NCI-H2196 treated with DMSO at 0.1 percent for 48 hours (cell line): ENCODE data around the gene CAMP.
A peak's percentile ranks its signal among the peaks of the same experiment; 100 is the strongest.
"Not testable (repeated sequence)": the region's sequence is repeated elsewhere in the genome, so short reads cannot be mapped to it uniquely, and the experiment has no call there.

Experiments
- DNase-seq: peaks from one replicate; lab custom pipeline; 2025; ENCODE audit not compliant: unreplicated experiment; lab: John Stamatoyannopoulos, UW

Gene CAMP, protein sequence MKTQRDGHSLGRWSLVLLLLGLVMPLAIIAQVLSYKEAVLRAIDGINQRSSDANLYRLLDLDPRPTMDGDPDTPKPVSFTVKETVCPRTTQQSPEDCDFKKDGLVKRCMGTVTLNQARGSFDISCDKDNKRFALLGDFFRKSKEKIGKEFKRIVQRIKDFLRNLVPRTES

DNA sequence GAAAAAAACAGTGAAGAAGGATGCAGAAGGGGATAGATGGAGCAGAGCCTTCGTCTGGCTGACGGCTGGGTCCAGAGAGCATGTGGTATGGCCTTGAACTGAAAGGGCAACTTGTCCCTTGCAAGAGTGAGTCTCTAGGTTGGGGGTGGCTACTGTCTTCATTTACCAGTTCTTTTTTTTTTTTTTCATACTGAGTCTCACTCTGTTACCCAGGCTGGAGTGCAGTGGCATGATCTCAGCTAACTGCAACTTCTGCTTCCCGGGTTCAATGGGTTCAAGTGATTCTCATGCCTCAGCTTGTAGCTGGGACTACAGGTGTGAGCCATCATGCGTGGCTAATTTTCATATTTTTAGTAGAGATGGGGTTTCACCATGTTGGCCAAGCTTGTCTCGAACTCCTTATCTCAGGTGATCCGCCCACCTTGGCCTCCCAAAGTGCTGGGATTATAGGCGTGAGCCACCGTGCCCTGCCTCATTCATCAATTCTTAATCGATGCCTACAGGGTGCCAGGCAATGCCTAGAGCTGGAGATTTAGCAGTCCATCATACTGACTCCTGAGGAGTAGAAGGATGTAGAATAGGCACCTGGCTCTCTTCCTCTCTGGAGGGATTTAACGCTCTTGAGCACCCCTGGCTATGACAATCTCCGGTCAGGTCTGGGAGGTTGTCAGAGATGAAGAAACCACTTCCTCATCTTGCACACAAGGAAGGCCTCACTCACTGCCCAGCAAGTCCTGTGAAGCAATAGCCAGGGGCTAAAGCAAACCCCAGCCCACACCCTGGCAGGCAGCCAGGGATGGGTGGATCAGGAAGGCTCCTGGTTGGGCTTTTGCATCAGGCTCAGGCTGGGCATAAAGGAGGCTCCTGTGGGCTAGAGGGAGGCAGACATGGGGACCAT is at the start of gene CAMP:
Gene CAMP, plus strand, starts transcription at position 880 of the 898 bp plus-strand sequence. Its CDS starts 17 bp downstream, at position 897.
- no peak for DNase-seq

DNA sequence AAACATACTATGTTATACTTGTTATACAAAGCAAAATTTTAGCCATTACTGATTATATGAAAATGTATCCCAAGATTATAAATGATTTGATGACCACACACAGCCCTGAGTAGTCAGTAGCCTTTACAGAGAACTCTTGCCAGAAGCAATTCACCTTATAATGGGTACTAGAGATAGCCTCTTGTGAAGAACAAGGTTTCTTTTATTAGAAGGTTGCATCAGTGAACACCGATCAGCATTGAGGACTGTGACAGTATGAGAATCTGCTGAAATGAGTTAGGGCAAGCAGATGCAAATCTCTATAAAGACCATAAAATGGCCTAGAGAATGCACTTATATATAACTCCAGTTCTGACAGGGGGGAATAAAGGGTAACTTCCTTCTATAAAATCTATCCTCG is 45.2 kb upstream of the CAMP start:
- DNase-seq = no peak

DNA sequence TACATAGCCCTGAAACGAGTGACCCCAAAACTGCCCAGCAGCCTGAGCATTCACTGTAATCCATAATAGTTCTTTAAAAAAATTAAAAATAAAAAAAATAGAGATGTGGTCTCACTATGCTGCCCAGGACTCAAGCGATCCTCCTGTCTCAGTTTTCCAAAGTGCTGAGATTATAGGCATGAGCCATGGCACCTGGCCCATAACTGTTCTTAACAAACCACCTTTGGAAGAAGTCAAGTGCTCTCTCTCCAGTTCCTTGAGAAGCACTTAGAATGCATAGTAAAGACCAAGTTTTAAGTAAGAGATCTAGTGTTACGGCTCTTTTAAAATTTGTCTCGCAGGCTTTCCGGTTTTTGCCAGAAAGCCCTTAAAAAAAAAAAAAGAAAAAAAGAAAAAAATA is 43.3 kb upstream of the CAMP start:
- DNase-seq = no peak

DNA sequence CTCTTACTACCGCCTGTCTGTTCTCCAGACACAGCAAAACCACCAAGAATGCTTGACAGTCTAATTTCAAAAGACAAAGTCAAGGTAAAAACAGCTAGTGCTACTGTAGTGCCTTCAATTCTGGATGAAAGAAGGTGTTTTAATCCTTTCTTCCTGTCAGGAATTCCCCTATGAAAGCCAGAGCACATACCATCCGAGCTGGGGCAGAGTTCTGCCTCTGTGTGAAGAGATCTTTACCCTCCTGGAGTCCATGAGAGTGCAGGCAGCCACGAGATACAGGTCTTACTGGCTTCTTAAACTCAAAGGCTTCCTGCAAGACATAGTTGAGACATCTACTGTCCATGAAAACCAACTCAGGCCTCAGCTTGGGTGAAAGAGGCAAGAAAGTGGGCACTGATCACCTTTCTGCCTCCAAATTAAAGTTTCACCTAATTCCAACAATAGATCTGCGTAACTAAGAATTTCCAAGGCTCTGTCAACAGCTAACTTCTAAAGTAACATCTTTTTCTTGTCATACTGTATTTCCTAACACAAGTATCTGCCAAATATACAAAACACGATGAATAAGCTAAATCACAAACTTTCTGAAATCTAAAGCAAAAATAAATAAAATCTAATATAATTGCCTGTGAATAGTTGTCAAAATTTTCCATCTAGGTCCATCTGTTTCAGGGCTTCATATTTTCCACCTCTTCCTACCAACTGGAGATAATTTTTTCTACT is 42.6 kb upstream of the CAMP start:
- no peak for DNase-seq

DNA sequence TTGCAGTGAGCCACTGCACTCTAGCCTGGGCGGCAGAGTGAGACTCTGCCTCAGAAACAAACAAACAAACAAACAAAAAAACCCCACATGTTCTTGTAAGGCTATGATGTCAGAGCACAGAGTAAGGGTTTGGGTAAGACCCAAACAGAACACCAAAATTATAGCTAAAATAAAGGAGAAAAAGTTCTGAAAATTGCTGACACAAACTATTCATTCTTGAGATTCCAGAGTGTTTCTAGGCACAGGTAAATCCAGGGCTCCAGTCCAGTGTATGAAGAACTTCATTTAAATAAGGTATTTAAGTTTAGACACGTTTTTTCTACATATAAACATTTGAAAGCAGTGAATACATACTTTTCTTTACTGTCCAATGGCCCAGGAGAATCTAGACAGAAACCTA is 39.0 kb upstream of the CAMP start:
- DNase-seq = no peak

DNA sequence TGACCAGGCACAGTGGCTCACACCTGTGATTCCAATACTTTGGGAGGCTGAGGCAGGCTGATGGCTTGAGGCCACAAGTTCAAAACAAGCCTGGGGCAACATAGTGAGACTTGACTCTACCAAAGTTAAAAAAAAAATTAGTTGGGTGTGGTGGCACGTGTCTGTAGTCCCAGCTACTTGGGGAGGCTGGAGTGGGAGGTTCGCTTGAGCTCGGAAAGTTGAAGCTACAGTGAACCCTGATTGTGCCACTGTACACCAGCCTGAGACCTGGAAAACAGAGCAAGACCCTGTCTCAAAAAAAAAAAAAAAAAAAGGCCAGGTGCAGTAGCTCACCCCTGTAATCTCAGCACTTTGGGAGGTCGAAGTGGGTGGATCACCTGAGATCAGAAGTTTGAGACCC is 38.2 kb upstream of the CAMP start:
- no peak for DNase-seq

DNA sequence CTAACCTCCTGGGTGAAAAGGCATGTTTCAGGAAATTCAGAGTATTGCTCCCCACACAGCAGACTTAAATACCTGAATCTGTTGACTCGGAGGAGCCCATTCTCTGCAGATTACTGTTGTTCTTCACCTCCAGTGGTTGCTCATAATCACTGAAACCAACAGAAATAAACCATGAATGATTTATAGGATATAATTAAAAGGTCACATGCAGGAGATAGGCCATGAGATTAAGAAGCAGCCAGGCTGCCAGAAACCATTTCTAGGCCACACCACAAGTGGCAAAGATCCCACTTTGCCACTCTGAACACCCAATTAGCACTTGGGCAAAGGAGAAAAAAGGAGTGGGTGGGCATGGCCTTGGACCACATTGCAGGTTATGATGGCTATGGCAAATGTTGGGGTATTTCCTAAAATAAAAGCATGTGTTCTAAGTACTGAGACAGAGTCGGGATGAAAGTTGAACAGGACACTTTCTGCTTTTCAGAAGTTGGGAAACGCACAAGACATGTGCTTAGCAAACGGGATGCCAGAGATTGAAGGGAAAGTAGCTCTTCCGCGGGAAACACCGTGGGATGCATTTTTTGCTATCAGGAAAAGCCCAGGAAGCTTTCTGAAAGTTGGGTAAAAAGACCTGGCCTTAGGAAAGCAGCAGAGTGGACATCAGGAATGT is 36.5 kb upstream of the CAMP start:
- DNase-seq = no peak

DNA sequence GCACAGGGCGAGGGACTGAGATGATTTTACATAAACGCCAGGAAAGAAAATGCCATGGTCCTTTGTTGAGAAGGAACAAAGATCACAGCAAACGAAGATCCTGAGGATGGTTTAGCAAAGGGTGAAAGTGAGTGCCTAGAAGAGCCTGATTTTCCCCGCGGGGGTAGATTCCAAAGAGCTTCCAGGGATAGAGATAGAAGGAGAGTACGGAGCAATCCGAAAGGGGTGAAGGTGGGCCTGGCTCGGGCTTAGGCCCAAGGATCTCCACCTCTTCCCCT is 36.1 kb upstream of the CAMP start:
- no peak for DNase-seq

DNA sequence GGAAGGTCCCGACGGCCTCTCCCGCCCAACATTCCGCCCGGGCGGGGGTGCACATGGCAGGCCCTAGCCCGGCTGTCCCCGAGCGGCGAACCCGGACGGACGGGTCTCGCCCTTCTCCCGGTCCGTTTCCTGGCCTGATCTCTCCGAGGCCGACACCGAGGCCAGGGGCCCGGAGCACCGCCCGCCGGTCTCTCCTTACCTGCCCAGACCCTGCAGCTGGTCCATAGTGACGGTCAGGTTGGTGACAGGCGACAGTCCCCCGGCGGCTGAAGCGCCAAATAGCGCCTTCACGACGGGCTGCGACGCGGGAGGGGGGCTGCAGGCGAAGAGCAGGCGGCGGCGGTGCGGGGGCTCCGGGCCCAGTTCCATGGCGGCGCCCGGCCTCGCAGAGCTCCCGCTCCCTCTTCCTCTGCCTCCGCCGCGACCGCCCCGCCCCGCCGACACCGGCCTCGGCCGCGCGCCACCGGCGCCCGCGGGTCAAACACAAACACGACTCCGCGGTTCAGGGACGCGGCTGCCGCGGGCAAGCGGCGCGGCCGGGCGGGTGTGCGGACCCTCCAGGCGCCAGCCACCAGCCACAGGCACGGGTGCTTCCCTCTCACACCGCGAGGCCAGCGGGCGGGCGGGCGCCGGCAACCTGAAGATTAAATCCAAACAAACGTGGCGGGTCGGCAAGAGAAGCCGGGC is 35.6 kb upstream of the CAMP start:
- DNase-seq = no peak

DNA sequence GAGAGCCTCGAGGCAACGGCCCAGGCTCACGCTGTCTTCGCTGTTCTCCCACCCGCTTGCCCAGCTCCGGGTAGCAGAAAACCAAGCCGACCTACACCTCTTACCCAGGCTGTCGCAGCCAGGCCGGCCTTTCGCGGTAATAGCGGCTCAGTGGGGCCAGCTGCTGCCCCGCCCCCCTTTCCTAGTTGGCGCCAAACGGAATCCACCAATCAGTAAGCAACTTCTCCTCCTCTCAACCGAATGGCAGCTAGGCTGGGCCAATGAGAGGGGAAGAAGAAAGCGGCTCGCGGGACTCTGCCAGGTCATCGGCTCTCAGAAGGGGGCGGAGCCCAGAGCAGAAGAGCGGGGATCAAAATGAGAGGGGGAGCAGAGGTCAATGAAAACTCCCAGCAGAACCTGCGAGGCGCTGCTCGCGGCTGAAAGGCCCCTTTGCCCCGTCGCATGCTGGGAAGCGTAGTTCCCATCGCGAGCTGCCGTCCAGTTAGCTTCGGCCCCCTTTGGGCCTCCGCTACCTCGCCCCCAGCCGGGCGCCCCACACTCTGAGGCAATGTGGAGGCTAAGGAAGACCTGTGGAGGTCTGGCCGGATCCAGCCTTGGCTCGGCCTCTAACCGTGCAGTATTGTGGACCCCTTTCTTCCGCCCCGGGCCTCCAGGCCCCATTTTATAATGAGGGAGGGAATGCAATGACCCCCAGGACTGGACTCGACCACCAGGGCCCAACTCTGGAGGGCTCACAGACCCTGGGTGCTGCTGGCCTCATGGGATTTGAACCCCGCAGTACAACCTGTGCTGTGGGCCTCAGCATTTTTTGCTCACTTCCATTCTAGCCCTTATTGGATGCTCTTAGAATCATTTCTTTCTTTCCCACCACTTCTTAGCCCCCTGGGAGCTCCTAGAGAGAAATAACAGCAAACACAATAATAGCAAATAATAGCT is 34.8 kb upstream of the CAMP start, which contains the start of gene CDC25A:
Gene CDC25A, minus strand, starts transcription at position 152 of the 936 bp plus-strand sequence. CDS start 470 bp downstream, outside the sequence.
- DNase-seq = peak; percentile 93

DNA sequence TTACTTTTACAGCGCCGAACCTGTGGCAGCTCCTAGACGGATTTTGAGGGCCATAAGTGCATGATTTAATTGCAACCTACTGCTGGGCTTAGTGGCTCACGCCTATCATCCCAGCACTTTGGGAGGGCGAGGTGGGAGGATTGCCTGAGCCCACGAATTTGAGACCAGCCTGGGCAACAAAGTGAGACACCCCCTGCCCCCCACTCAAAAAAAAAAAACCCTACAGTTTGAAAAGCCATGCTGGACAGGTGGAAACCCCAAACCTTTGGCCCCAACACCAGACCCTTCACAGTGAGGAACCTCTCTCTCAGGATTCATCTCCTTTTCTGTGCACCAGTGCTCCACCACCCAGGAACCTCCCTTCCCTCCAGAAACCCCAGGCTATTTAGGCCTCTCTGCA is 34.0 kb upstream of the CAMP start:
- DNase-seq = no peak

DNA sequence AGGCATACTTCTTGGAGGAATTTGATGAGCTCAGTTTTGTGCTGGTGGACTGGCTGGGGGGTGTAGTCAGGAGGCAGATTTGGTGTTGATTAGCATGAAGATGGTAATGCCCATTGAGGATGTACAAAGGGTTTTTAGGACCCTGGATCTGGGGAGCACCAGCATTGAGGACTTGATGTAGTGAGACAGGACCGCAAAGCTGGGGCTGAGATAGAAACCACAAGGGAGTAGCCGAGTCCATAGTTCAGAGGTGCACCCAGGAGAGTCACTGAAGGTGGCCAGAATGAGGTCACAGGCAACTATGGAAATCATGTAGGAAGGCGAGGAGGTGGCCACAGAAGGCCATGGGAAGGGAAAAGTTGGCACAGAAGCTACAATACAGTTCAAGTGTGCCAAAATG is 32.4 kb upstream of the CAMP start:
- no peak for DNase-seq

DNA sequence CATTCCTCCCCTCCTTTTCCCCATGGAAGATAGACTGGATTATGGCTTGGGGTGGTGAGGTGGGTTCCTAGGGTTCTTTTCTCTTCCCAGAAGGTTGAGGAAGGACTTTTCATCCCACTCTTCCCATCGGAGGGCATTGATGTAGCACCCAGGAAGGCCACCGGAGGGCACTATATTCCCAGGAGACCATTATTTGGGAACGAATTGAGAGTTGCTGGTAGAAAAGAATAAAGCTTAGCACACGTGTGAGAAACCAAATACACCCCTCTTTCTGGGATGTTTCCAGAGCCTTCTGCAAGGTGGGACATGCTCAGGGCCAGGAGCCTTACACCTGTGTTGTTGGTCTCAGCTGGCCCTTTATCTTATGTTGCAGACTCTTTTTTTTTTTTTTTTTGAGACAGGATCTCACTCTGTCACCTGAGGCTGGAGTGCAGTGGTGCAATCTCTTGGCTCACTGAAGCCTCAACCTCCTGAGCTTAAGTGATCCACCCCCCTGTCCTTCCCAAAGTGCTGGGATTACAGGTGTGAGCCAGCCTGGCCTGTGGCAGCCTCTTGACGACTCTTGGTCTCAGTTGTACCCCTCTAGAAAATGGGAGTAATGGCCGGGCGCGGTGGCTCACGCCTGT is 28.7 kb upstream of the CAMP start:
- DNase-seq = no peak

DNA sequence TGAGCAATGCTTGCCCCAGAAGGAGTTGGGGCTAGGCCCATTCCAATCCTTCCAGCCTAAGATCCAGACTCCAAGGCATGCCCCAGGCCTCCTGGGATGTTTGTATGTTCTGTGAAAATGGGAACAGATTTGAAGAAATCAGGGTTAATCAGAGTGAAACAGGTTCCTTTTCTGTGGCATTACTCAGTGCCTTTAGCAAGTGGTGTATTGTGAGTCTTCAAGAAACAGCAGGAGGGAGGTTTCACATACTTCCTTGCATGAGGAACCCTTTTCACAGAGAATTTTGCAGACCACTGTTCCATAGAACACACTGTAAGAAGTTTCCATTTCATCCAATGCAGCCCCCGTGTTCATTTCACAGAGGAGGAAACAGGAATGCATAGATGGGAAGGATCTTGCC is 26.7 kb upstream of the CAMP start:
- no peak for DNase-seq

DNA sequence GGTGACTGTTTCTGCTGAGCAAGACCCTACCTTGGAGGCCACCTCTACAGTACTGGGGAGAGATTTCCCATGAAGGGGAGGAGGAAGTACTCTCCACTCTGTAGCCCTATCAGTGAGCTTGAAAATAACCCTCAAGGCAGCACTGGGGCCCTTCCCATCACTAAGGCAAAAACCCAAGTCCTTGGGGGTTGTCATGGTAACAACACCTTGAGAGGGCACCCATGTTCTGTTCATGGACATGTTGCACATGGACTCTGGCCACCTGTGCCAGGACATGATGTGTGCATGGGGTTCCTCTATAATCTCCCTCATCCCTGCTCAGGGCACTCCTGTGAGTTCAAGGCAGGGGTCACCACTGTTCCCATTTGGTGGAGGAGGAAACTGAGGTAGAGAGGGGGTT is 24.2 kb upstream of the CAMP start:
- no peak for DNase-seq

DNA sequence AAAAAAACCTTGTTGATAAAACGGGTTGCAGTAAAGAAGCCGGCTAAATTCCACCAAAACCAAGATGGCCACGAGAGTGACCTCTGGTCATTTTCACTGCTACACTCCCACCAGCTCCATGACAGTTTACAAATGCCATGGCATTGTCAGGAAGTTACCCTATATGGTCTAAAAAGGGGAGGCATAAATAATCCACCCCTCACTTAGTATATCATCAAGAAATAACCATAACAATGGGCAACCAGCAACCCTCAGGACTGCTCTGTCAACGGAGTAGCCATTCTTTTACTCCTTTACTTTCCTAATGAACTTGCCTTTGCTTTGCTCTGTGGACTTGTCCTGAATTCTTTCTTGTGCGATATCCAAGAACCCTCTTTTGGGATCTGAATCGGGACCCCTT is 20.7 kb upstream of the CAMP start:
- no peak for DNase-seq

DNA sequence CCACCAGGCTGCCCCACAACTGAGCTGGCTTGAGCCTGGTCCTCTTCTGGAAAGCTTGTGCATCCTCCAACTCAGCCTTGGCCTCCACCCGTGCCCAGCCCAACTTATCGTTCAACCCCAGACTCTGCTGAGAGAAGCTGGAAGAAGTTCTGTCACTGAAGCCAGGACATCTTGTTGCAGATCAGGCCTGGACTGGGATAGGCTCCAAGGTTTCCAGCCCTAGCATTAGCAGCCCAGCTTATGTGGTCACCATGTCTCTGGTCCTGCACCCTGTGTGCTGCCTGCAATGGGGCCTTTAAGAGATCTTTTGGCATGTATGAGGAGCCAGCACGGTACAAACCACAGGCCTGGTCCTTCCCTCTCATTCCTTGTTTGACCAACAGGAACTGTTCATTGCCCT is 15.2 kb upstream of the CAMP start:
- DNase-seq = no peak

DNA sequence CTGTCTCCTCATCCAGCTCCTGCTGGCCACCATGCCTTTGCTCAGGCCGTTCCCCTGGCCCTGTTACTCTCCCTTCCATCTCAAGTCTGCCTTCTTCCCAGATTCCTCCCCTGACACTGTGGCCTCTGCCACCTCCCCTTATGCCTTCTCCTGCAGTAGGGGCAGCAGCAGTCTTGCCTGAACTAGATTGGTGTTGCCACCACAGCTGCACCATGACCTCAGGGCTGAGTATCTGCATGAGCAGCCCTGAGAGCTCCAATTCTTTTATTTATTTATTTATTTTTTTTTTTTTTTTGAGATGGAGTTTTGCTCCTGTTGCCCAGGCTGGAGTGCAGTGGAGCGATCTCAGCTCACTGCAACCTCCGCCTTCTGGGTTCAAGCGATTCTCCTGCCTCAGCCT is 13.8 kb upstream of the CAMP start:
- no peak for DNase-seq

DNA sequence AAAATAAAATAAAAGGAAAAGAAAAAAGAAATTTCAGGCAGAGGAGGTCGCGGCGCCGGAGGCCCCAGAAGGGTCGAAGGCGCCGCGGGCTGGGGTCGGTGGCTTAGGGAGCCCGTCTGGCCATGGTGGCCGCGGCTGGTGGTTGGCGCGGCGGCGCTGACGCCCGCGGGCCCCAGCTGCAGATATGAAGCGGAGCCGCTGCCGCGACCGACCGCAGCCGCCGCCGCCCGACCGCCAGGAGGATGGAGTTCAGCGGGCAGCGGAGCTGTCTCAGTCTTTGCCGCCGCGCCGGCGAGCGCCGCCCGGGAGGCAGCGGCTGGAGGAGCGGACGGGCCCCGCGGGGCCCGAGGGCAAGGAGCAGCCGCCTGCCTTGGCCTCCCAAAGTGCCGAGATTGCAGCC is 12.8 kb upstream of the CAMP start:
- not testable (repeated sequence) for DNase-seq
